ENCODE data around the gene ANO7.

Gene ANO7

GRCh38 chr2:241180495-241180894 is 8.0 kb upstream of the ANO7 start:
- DNase-seq (ENCODE audit: low spot score) = no peak
- in situ Hi-C loops (cut with MboI; ENCODE audit: low sequenced_read_pairs, unreplicated experiment) = no loop called here
- no peak for TF ChIP-seq CTCF (IDR thresholded peaks at IDR 0.05; ENCODE audit: borderline replicate concordance, control extremely low read depth, extremely low read depth, insufficient read depth, missing control alignments)

DNA sequence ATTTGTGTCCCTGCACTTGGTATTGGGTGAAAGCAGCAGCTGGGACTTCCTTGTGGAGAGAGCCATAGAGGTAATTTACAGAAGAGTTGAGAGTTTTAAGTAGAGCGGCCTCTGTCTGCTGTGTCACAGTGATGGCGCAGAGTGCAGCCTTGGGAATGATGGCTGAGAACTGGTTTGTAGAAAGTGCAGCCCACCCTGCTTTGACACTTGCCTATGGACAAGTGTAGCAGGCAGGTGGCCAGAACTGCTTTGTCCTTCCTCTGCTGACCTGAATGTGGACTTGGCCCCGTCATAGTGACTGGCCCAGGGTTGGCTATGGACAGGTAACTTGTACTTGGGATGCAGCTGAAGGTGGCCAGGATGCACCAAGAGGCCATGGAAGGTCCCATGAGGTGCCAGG is 6.4 kb upstream of the ANO7 start:
- no peak for DNase-seq (ENCODE audit: low spot score)
- no peak for TF ChIP-seq CTCF (IDR thresholded peaks at IDR 0.05; ENCODE audit: borderline replicate concordance, control extremely low read depth, extremely low read depth, insufficient read depth, missing control alignments)
- in situ Hi-C loops (cut with MboI; ENCODE audit: low sequenced_read_pairs, unreplicated experiment) = no loop called here

DNA sequence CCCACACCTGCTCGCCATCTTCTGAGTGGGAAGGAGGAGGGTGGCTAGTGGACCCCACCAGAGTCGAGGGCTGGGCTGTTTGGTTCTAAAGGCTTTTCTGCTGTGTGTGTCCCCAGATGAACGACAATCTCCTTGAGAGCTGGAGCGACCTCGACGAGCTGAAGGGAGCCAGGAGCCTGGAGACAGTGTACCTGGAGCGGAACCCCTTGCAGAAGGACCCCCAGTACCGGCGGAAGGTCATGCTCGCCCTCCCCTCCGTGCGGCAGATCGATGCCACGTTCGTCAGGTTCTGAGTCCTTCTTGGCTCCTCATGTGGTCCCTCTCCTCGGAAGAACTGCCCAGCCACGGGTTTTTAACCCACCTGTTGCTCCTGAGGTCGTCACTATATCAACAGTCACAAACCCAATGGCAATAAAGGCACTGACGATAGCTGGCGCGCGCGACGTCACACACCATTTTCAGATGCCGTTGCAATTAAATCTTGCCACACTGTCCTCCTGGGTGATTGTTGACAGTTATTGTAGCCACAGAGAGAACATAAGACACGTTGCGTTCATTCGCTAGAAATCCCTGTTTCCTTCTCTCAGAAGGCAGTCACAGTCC is 5.8 kb upstream of the ANO7 start:
- DNase-seq (ENCODE audit: low spot score) = no peak
- in situ Hi-C loops (cut with MboI; ENCODE audit: low sequenced_read_pairs, unreplicated experiment) = no loop called here
- no peak for TF ChIP-seq CTCF (IDR thresholded peaks at IDR 0.05; ENCODE audit: borderline replicate concordance, control extremely low read depth, extremely low read depth, insufficient read depth, missing control alignments)

- TF ChIP-seq CTCF (IDR thresholded peaks at IDR 0.05; ENCODE audit: borderline replicate concordance, control extremely low read depth, extremely low read depth, insufficient read depth, missing control alignments) = no peak
- DNase-seq (ENCODE audit: low spot score) = no peak
- in situ Hi-C loops (cut with MboI; ENCODE audit: low sequenced_read_pairs, unreplicated experiment) = no loop called here
Observed at GRCh38 chr2:241183221-241183620, 5.3 kb upstream of the ANO7 start.

- in situ Hi-C loops (cut with MboI; ENCODE audit: low sequenced_read_pairs, unreplicated experiment) = no loop called here
- no peak for TF ChIP-seq CTCF (IDR thresholded peaks at IDR 0.05; ENCODE audit: borderline replicate concordance, control extremely low read depth, extremely low read depth, insufficient read depth, missing control alignments)
- no peak for DNase-seq (ENCODE audit: low spot score)
Observed at GRCh38 chr2:241184901-241185300, 3.6 kb upstream of the ANO7 start.

DNA sequence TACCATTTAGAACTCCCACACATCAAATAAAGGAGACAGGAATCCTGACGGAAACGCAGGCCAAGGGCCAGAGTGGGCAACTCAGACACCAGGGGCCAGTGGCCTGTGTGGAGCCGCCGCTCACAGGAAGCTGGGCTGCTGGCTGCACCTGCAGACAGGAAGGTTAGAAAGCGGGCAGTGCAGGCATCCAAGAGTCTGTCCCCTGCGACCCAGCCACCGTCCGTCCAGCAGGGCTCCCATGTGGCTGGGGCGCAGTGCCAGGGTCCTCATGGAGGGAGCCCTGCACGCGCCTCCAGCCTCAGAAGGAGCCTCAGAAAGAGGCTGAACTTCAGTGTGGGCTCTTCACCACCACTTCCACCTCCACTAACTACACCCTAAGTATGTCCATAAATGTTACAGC is 2.5 kb upstream of the ANO7 start:
- DNase-seq (ENCODE audit: low spot score) = no peak
- TF ChIP-seq CTCF (IDR thresholded peaks at IDR 0.05; ENCODE audit: borderline replicate concordance, control extremely low read depth, extremely low read depth, insufficient read depth, missing control alignments) = no peak
- in situ Hi-C loops (cut with MboI; ENCODE audit: low sequenced_read_pairs, unreplicated experiment) = no loop called here
